Stimulated activated CD4-positive, alpha-beta T cell treated with anti-CD3 and anti-CD28 coated beads, TNF-alpha, amount 100 ng/mL, for 1 hour (primary cell): Measurements from ENCODE around the gene GSTT4.
"Not testable (repeated sequence)": the region's sequence is repeated elsewhere in the genome, so short reads cannot be mapped to it uniquely, and the experiment has no call there.

Experiments used
- DNase-seq, 3 donors: peaks; one replicate each; pipeline ENCODE4 v3.0.0-alpha.2; 2020; ENCODE audit warnings: low read depth in 3 of 3, low spot score in 1 of 3

GSTT4 gene

GRCh38 chr22:24025475-24025874 is 20.2 kb upstream of the GSTT4 start:
- no peak for DNase-seq

- DNase-seq, result no peak
These were observed 19.1 kb upstream of the GSTT4 start for GRCh38 chr22:24024354-24024753.

- DNase-seq, result no peak
These were observed 18.0 kb upstream of the GSTT4 start for GRCh38 chr22:24023204-24023789.

GRCh38 chr22:24021304-24021703 is 16.1 kb upstream of the GSTT4 start:
- no peak for DNase-seq

DNA sequence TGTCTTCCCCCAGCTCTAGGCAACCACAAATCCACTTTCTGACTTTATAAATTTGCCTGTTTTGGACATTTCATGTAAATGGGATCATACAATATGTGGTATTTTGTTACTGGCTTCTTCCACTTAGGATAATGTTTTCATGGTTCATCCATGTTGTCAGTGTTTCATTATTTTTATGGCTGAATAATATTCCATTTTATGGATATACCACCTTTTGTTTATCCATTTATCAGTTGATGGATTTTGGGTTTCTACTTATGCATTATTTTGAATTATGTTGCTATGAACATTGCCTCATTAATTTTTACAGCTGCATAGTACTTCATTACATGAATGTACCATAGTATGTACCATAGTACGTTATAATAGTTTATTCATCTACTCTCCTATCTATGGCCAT is 10.9 kb upstream of the GSTT4 start:
- no peak for DNase-seq

DNA sequence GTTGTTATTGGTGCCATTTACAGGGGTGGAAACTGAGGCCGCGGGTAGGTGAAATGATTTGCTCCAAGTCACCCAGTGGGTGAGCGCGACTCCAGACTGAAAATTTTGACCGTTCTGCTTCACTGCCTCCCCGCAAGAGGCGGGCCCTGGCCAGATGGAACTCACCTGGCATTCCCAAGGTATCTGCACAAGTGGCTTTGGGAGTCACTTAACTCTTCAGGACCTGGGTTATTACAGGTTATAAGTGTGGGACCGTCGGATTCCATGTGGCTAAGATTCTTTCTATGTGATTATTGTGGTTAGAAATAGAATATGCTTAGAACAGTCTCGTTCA is 6.4 kb upstream of the GSTT4 start:
- no peak for DNase-seq

- no peak for DNase-seq
These were observed 4.8 kb upstream of the GSTT4 start for GRCh38 chr22:24010018-24010391.

- no peak for DNase-seq
These were observed 4.2 kb upstream of the GSTT4 start for GRCh38 chr22:24009227-24010017.

- DNase-seq, result no peak
These were observed 3.4 kb upstream of the GSTT4 start for GRCh38 chr22:24008381-24009226.

GRCh38 chr22:24008022-24008283 is 2.7 kb upstream of the GSTT4 start:
- no peak for DNase-seq

DNA sequence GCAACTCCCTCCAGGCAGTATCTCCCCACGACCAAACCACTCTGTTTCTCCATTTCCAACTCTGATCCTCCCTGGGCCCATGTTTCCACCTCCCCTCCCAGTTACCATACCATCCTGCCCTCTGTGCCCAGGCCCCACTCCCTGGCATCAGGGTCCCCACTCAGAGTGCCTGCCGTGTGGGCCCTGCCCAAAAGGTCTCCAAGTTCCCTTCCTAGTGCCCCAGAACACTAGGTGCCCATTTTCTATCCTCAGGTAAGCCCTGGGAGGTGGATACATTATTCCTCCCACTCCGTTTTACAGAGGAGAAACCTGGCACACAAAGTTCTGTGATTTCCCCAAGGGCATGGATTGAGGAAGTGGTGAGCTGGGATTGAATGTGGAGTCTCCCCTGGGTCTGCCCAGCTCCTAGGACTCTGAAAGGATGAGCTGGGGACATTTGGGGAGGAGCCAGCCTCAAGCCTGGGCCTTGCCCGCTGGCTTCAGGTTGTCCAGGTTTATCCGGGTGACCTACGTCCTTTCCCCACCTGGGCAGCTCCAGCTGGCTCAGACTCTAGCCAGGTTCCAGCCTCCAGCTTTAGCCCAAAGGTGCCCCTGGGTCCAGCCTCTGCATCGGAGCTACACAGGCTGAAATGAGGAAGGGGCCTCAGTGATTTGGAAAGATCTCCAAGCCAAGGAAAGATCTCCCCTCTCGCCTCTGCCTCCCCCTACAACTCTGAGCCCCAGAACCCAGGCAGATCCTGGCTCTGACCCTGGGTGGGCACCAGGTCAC is 2.2 kb upstream of the GSTT4 start:
- DNase-seq, result no peak

- no peak for DNase-seq
These were observed 1.6 kb upstream of the GSTT4 start for GRCh38 chr22:24006914-24007214.

DNA sequence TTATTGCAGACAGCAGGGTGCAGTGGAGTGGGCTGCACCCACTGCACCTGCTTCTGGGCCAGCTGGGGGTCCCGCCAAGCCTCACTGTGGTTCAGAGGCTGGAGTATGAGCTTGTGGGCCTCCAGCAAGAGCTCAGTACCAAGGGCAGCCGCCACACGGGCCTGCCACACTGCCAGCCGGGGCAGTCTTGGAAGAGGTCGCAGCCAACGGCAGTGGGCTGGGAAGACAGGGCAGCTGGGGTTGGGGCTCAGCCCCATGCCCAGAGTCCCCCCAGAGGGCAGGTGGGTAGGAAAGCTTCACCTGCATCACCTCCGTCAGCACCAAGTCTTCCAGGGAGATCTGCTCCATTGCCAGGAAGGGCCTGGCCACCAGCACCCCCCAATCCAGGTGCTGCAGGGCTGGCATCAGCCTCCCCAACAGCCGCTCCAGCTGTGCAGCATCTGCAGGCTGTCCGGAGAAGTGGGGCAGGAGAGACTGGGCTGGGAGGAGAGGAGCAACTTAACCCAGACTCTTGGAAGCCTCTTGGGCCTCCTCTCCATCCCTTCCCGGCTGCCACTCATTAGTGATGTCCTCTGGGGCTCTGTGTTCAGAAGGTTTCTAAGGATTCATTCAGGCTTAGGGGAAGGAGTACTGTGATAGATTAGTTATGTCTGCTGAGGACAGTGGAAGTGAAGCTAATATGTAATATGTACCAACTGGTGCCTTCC is 1.1 kb upstream of the GSTT4 start:
- DNase-seq, result no peak

DNA sequence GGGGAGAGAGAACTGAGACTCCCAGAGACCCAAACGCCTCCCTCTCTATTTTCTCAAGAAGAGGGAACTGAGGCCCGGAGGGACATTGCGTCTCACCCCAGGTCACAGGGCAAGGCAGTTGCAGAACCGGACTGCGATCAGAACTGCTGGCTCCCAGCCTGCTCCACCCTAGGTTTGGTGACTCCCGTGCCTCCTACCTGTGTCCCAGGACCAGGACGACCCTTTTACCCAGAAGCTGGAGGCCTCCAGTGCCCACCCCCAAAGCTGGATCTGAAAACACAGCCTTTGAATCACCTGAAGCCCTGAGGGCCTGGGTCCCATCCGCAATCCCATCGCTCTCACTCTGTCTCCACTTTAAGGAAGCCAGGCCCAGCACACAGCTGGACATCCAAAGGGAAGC is 1.4 kb downstream of the GSTT4 start:
- no peak for DNase-seq

- DNase-seq, result no peak
These were observed 2.4 kb downstream of the GSTT4 start for GRCh38 chr22:24002851-24003250.

GRCh38 chr22:24002272-24002671 is 3.0 kb downstream of the GSTT4 start:
- DNase-seq, result no peak

GRCh38 chr22:24001314-24001713 is 3.9 kb downstream of the GSTT4 start:
- no peak for DNase-seq

DNA sequence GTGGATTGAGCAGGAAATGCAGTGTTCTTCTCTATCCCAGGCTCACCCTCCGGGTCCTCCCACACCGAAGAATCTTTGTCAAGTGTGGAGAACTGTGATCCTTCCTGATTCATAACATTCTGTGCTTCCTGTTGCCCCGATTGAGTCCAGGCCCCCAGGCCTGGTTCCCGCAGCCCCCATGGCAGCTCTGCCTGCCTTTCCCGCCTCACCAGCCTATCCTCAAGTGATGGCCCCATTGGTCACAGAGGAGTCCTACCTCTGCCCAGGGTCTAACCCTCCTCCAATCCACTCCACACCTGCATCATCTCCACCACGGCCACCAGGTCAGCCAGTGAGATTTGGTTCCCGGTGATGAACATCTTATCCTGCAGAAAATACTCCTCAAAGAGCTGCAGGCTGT is 5.5 kb downstream of the GSTT4 start:
- DNase-seq, result not testable (repeated sequence)

- no peak for DNase-seq
These were observed 8.2 kb downstream of the GSTT4 start for GRCh38 chr22:23997092-23997491.

DNA sequence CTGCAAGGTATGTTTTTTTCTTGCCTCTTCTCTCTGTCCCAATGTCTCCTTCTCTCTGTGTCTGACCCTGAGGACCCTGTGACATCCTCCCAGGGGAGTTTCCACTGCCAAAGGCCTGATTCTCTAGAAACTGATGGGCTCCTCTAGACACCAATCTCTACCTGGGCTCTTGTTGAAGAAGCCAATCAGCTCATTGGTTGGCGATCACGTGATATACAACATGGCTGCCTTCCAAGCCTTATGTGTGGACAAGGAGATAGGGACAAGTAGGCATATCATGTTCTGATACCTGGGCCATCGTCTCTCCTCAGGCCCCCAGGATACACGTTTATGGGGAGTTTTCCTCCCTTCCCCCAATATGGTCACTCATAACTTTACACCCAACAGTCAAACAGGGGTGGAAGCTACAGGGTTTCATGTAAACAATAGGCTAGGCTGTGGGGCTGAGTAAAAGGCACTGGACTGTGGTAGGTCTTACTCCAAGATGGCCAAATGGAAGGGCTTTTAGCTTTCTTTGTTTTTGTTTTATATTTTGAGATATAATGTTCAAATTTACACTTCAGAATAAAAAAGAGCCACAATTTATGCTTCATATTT is 11.6 kb downstream of the GSTT4 start:
- not testable (repeated sequence) for DNase-seq

GRCh38 chr22:23993080-23993479 is 12.2 kb downstream of the GSTT4 start:
- not testable (repeated sequence) for DNase-seq
